Mesendoderm (in vitro differentiated cells): ENCODE results near the gene RRAS2.

Experiments
- DNase-seq: peaks from one replicate; pipeline ENCODE4 v3.0.0; 2013
- H2AK5ac ChIP-seq: 2 replicates; pipeline ENCODE4 v1.6.1; 2013; ENCODE audit warnings: low read length, inconsistent platforms
- H2BK120ac ChIP-seq: 2 replicates; pipeline ENCODE4 v1.6.1; 2013; ENCODE audit warnings: low read depth, mild to moderate bottlenecking, low read length, moderate library complexity, mixed read lengths
- H2BK15ac ChIP-seq: replicated peaks from 2 replicates; pipeline ENCODE4 v1.6.1; 2013; ENCODE audit warnings: low read depth, mild to moderate bottlenecking, moderate library complexity
- H2BK5ac ChIP-seq: 2 replicates; pipeline ENCODE4 v1.6.1; 2013; ENCODE audit warnings: low read length, inconsistent platforms
- H3K18ac ChIP-seq: 2 replicates; pipeline ENCODE4 v1.6.1; 2013; ENCODE audit warnings: mild to moderate bottlenecking, low read length, mixed read lengths
- H3K23ac ChIP-seq: one replicate; pipeline ENCODE4 v1.6.1; 2013; ENCODE audit warnings: low read length
- H3K27ac ChIP-seq: 2 replicates; pipeline ENCODE4 v1.5.1; 2013; ENCODE audit warnings: low read depth, mild to moderate bottlenecking, inconsistent platforms, low read length, moderate library complexity
- H3K27me3 ChIP-seq: 2 replicates; pipeline ENCODE4 v1.6.1; 2013; ENCODE audit warnings: low read length, control low read depth, mild to moderate bottlenecking, inconsistent platforms; ENCODE audit not compliant: insufficient read depth, poor library complexity
- H3K36me3 ChIP-seq: 2 replicates; pipeline ENCODE4 v1.6.1; 2013; ENCODE audit warnings: low read length, inconsistent platforms; ENCODE audit not compliant: control insufficient read depth, insufficient read depth
- H3K4ac ChIP-seq: one replicate; pipeline ENCODE4 v1.6.1; 2013; ENCODE audit warnings: low read depth, mild to moderate bottlenecking, low read length, moderate library complexity
- H3K4me1 ChIP-seq: 2 replicates; pipeline ENCODE4 v1.6.1; 2013; ENCODE audit warnings: low read depth, low read length, inconsistent platforms; ENCODE audit not compliant: control insufficient read depth
- H3K4me2 ChIP-seq: 2 replicates; pipeline ENCODE4 v1.6.1; 2013; ENCODE audit warnings: low read length
- H3K4me3 ChIP-seq: 2 replicates; pipeline ENCODE4 v1.5.1; 2013; ENCODE audit warnings: mild to moderate bottlenecking, low read length
- H3K56ac ChIP-seq: one replicate; pipeline ENCODE4 v1.6.1; 2013; ENCODE audit warnings: low read length
- H3K79me1 ChIP-seq: 2 replicates; pipeline ENCODE4 v1.6.1; 2013; ENCODE audit warnings: low read length, inconsistent platforms
- H3K79me2 ChIP-seq: 2 replicates; pipeline ENCODE4 v1.6.1; 2013; ENCODE audit warnings: mild to moderate bottlenecking, low read length; ENCODE audit not compliant: control insufficient read depth, insufficient read depth
- H3K9ac ChIP-seq: 2 replicates; pipeline ENCODE4 v1.6.1; 2013; ENCODE audit warnings: low read length, inconsistent platforms
- H4K5ac ChIP-seq: one replicate; pipeline ENCODE4 v1.6.1; 2013; ENCODE audit warnings: low read length
- H4K8ac ChIP-seq: one replicate; pipeline ENCODE4 v1.6.1; 2013; ENCODE audit warnings: low read depth, mild to moderate bottlenecking, control low read depth, low read length, moderate library complexity
- WGBS: extraction: QIAGEN DNeasy Blood & Tissue Kit; methylation state at CpG from one replicate; pipeline ENCODE4 v1.1.7; 2013; ENCODE audit warnings: low lambda C conversion rate, missing lambda C conversion rate; ENCODE audit not compliant: insufficient coverage; ENCODE audit errors: extremely low coverage; 5-methylcytosine and 5-hydroxymethylcytosine counted together

Gene RRAS2

GRCh38 chr11:14249121-14249963 lies 109.6 kb downstream of the RRAS2 start:
- Histone ChIP-seq H3K56ac (no peak overlapping the region), H2BK120ac (no peak overlapping the region), H3K79me1 (no peaks in the 10 kb centered on the region), H3K79me2 (no peaks in the 10 kb centered on the region), H2BK5ac (no peak overlapping the region), H4K8ac (no peak overlapping the region), H3K4ac (no peak overlapping the region), H4K5ac (no peak overlapping the region), H2BK15ac (no peak overlapping the region), H2AK5ac (no peak overlapping the region), H3K4me1 (peaks cover 2% of the 10 kb centered on the region), H3K9ac (no peak overlapping the region), H3K4me3 (no peak overlapping the region), H3K27ac (no peak overlapping the region), H3K18ac (no peak overlapping the region), H3K27me3 (no peaks in the 10 kb centered on the region), H3K36me3 (no peaks in the 10 kb centered on the region), H3K4me2 (no peak overlapping the region), H3K23ac (no peak overlapping the region)
- DNase-seq = peak; percentile 79
- WGBS = no CpG with 5 or more reads among the region's 10 CpGs

GRCh38 chr11:14248580-14248981 lies 110.4 kb downstream of the RRAS2 start:
- Histone ChIP-seq H3K4ac (no peak overlapping the region), H3K27me3 (no peaks in the 10 kb centered on the region), H3K4me1 (peaks cover 2% of the 10 kb centered on the region), H3K27ac (no peak overlapping the region), H4K8ac (no peak overlapping the region), H2BK15ac (no peak overlapping the region), H3K18ac (no peak overlapping the region), H3K23ac (no peak overlapping the region), H3K79me2 (no peaks in the 10 kb centered on the region), H2AK5ac (no peak overlapping the region), H3K36me3 (no peaks in the 10 kb centered on the region), H3K4me3 (no peak overlapping the region), H4K5ac (no peak overlapping the region), H3K9ac (no peak overlapping the region), H3K79me1 (no peaks in the 10 kb centered on the region), H3K56ac (no peak overlapping the region), H2BK5ac (no peak overlapping the region), H3K4me2 (no peak overlapping the region), H2BK120ac (no peak overlapping the region)
- DNase-seq = peak; percentile 67
- no CpG with 5 or more reads among the region's 5 CpGs for WGBS

GRCh38 chr11:14245444-14245843 lies 113.5 kb downstream of the RRAS2 start:
- WGBS = no CpG with 5 or more reads among the region's 2 CpGs

GRCh38 chr11:14244926-14245325 lies 114.1 kb downstream of the RRAS2 start:
- Histone ChIP-seq H3K79me2 (no peaks in the 10 kb centered on the region), H3K56ac (no peak overlapping the region), H3K79me1 (no peaks in the 10 kb centered on the region), H3K4me3 (no peak overlapping the region), H3K27me3 (no peaks in the 10 kb centered on the region), H3K36me3 (no peaks in the 10 kb centered on the region), H3K4me1 (peaks cover 2% of the 10 kb centered on the region), H3K4me2 (no peak overlapping the region), H3K18ac (no peak overlapping the region), H3K23ac (no peak overlapping the region), H3K27ac (no peak overlapping the region), H2BK15ac (no peak overlapping the region), H3K9ac (no peak overlapping the region), H2BK5ac (no peak overlapping the region), H2AK5ac (no peak overlapping the region), H2BK120ac (no peak overlapping the region), H3K4ac (no peak overlapping the region), H4K5ac (no peak overlapping the region), H4K8ac (no peak overlapping the region)
- WGBS = no CpG with 5 or more reads among the region's 8 CpGs
- peak; percentile 84 for DNase-seq

More at GRCh38 chr11:14245444-14245843, 113.5 kb downstream of the RRAS2 start:
- no peaks in the 10 kb centered on the region for H3K79me1 ChIP-seq
- no peak overlapping the region for H4K8ac ChIP-seq
- H3K4ac ChIP-seq = no peak overlapping the region
- H3K23ac ChIP-seq = no peak overlapping the region
- H3K36me3 ChIP-seq = no peaks in the 10 kb centered on the region
- H4K5ac ChIP-seq = no peak overlapping the region
- no peak overlapping the region for H3K9ac ChIP-seq
- peaks cover 2% of the 10 kb centered on the region for H3K4me1 ChIP-seq
- H3K56ac ChIP-seq = no peak overlapping the region
- no peak overlapping the region for H2BK5ac ChIP-seq
- no peak overlapping the region for H2BK120ac ChIP-seq
- H3K27ac ChIP-seq = no peak overlapping the region
- no peaks in the 10 kb centered on the region for H3K27me3 ChIP-seq
- H3K4me3 ChIP-seq = no peak overlapping the region
- H2AK5ac ChIP-seq = no peak overlapping the region
- no peak overlapping the region for H2BK15ac ChIP-seq
- no peaks in the 10 kb centered on the region for H3K79me2 ChIP-seq
- no peak overlapping the region for H3K18ac ChIP-seq
- DNase-seq = no peak
- H3K4me2 ChIP-seq = no peak overlapping the region

- no peak overlapping the region for H2BK120ac ChIP-seq
- no peaks in the 10 kb centered on the region for H3K27me3 ChIP-seq
- H3K36me3 ChIP-seq = no peaks in the 10 kb centered on the region
- H3K56ac ChIP-seq = no peak overlapping the region
- no peak for DNase-seq
- no peak overlapping the region for H3K9ac ChIP-seq
- H3K27ac ChIP-seq = no peak overlapping the region
- no CpG with 5 or more reads among the region's 4 CpGs for WGBS
- H4K8ac ChIP-seq = no peak overlapping the region
- H4K5ac ChIP-seq = no peak overlapping the region
- no peak overlapping the region for H2AK5ac ChIP-seq
- no peak overlapping the region for H3K4ac ChIP-seq
- H2BK15ac ChIP-seq = no peak overlapping the region
- H3K4me2 ChIP-seq = no peak overlapping the region
- no peaks in the 10 kb centered on the region for H3K79me1 ChIP-seq
- no peak overlapping the region for H3K23ac ChIP-seq
- no peak overlapping the region for H3K18ac ChIP-seq
- H3K4me3 ChIP-seq = no peak overlapping the region
- no peaks in the 10 kb centered on the region for H3K79me2 ChIP-seq
- H3K4me1 ChIP-seq = peaks cover 2% of the 10 kb centered on the region
- H2BK5ac ChIP-seq = no peak overlapping the region
Measured at GRCh38 chr11:14242733-14243132, 116.2 kb downstream of the RRAS2 start.

- H3K4me3 ChIP-seq = no peak overlapping the region
- H2BK5ac ChIP-seq = no peak overlapping the region
- H3K27me3 ChIP-seq = no peaks in the 10 kb centered on the region
- no peak overlapping the region for H3K23ac ChIP-seq
- H3K4me1 ChIP-seq = peaks cover 2% of the 10 kb centered on the region
- DNase-seq = no peak
- no peak overlapping the region for H2BK15ac ChIP-seq
- H4K5ac ChIP-seq = no peak overlapping the region
- H3K18ac ChIP-seq = no peak overlapping the region
- H4K8ac ChIP-seq = no peak overlapping the region
- no peak overlapping the region for H3K56ac ChIP-seq
- no peaks in the 10 kb centered on the region for H3K79me2 ChIP-seq
- no peaks in the 10 kb centered on the region for H3K36me3 ChIP-seq
- H3K4ac ChIP-seq = no peak overlapping the region
- no peak overlapping the region for H3K4me2 ChIP-seq
- no peak overlapping the region for H2AK5ac ChIP-seq
- no peak overlapping the region for H3K9ac ChIP-seq
- H3K27ac ChIP-seq = no peak overlapping the region
- no peaks in the 10 kb centered on the region for H3K79me1 ChIP-seq
- WGBS = no CpG with 5 or more reads among the region's 4 CpGs
- H2BK120ac ChIP-seq = no peak overlapping the region
Measured at GRCh38 chr11:14242187-14242586, 116.8 kb downstream of the RRAS2 start.
